Lower leg skin (tissue), 3 donors: Measurements from ENCODE around the gene NCOA1.

Experiments
- CTCF ChIP-seq, 3 donors: fragments of 450-650 bp; IDR thresholded peaks; one replicate each; pipeline ENCODE4 v1.5.1; 2016; ENCODE audit warnings: antibody characterized with exemption in 3 of 3, mild to moderate bottlenecking in 3 of 3, moderate library complexity in 2 of 3
- POLR2A ChIP-seq, 2 donors: fragments of 450-650 bp; IDR thresholded peaks; one replicate each; pipeline ENCODE4 v1.6.1; 2016 to 2017; ENCODE audit warnings: antibody characterized with exemption in 2 of 2, mild to moderate bottlenecking in 1 of 2, moderate library complexity in 1 of 2

GRCh38 chr2:24723191-24723590, 232.1 kb downstream of the NCOA1 start:
- TF ChIP-seq CTCF (IDR thresholded peaks at IDR 0.05) (no peak), POLR2A (IDR thresholded peaks at IDR 0.05) (no peak)
